IMR-90 (cell line): ENCODE measurements around the gene ACTBL2.

Source experiments
- BHLHE40 ChIP-seq: fragments of 150-350 bp; IDR thresholded peaks from 2 replicates; pipeline ENCODE4 v1.6.1; 2016; ENCODE audit warnings: mild to moderate bottlenecking, low read depth, low read length
- CEBPB ChIP-seq: IDR thresholded peaks from 2 replicates; pipeline ENCODE4 v1.6.1; 2012; ENCODE audit warnings: low read depth, low read length, improper control_type of control experiment
- CHD1 ChIP-seq: IDR thresholded peaks from 2 replicates; pipeline ENCODE4 v1.6.1; 2012; ENCODE audit warnings: low read depth, low read length, improper control_type of control experiment
- CTCF ChIP-seq: conservative IDR thresholded peaks from 2 replicates; pipeline ENCODE4 v1.5.1; 2012; ENCODE audit warnings: mild to moderate bottlenecking, low read depth, low read length, improper control_type of control experiment
- FOS ChIP-seq: fragments of 150-350 bp; IDR thresholded peaks from 2 replicates; pipeline ENCODE4 v1.6.1; 2016; ENCODE audit warnings: low read depth, low read length
- MAFK ChIP-seq: IDR thresholded peaks from 2 replicates; pipeline ENCODE4 v1.6.1; 2012; ENCODE audit warnings: low read depth, low read length, improper control_type of control experiment
- MAZ ChIP-seq: IDR thresholded peaks from 2 replicates; pipeline ENCODE4 v1.6.1; 2012; ENCODE audit warnings: low read depth, mild to moderate bottlenecking, low read length, improper control_type of control experiment, moderate library complexity, borderline replicate concordance
- POLR2A ChIP-seq: IDR thresholded peaks from 2 replicates; pipeline ENCODE4 v1.6.1; 2012; ENCODE audit warnings: mild to moderate bottlenecking, low read depth, low read length
- RAD21 ChIP-seq: IDR thresholded peaks from 2 replicates; pipeline ENCODE4 v1.6.1; 2012; ENCODE audit warnings: low read length, improper control_type of control experiment
- RCOR1 ChIP-seq: IDR thresholded peaks from 2 replicates; pipeline ENCODE4 v1.6.1; 2012; ENCODE audit warnings: mild to moderate bottlenecking, low read length, improper control_type of control experiment; ENCODE audit not compliant: insufficient replicate concordance
- SMC3 ChIP-seq: fragments of 150-350 bp; IDR thresholded peaks from 2 replicates; pipeline ENCODE4 v1.6.1; 2016; ENCODE audit warnings: low read depth, mild to moderate bottlenecking, antibody characterized with exemption, low read length, moderate library complexity

- TF ChIP-seq RCOR1, result no peak
- no peak for TF ChIP-seq CEBPB
- no peak for TF ChIP-seq CTCF
- no peak for TF ChIP-seq POLR2A
- no peak for TF ChIP-seq MAZ
- no peak for TF ChIP-seq RAD21
- no peak for TF ChIP-seq FOS
- TF ChIP-seq SMC3, result no peak
- no peak for TF ChIP-seq BHLHE40
- TF ChIP-seq CHD1, result no peak
- TF ChIP-seq MAFK, result no peak
Measured at GRCh38 chr5:57517250-57517649, 34.6 kb upstream of the ACTBL2 start.
